Measurements from ENCODE around the gene SERPINE1. TPM values are rescaled to one million over a fixed set of nuclear protein-coding genes. Genes with fewer than 3 reads are reported as not detected.

The SERPINE1 gene
- total RNA-seq, 1 experiment from 2014 or later, result 12.8 TPM

- H3K4me2 ChIP-seq (ENCODE audit: low read length), result peak overlapping the region; percentile 80
- ChIA-PET POLR2A (no interaction called here), RAD21 (ENCODE audit: low non-redundant PET in 1 of 2, low total read pairs in 2 of 2, uncharacterized antibody in 2 of 2, unreplicated experiment in 2 of 2) (interaction anchor here in 1 of 2 experiments (1.2 kb wide), 1 partner anchor 25 kb away, joined by 3 read pairs; no protein-coding TSS in a partner anchor), CTCF (interaction anchor here (0.9 to 1.4 kb wide), 4 partner anchors 24 to 114 kb away, joined by 3 to 5 read pairs (median 4); partner anchors contain the start of gene FIS1)
- TF ChIP-seq CBX3 (IDR thresholded peaks at IDR 0.05; ENCODE audit: low read depth), result no peak
- TF ChIP-seq ZNF274 (IDR thresholded peaks at IDR 0.05; ENCODE audit: low read depth, low read length), result no peak
- TF ChIP-seq RAD21 (IDR thresholded peaks at IDR 0.05; ENCODE audit: low read depth), result no peak
- TF ChIP-seq FOSL1 (IDR thresholded peaks at IDR 0.05; ENCODE audit: low read depth), result no peak
- TF ChIP-seq TCF7L2 (IDR thresholded peaks at IDR 0.05; ENCODE audit: borderline replicate concordance, extremely low read depth, insufficient read depth, insufficient read length), result no peak
- TF ChIP-seq, protein P1, sequence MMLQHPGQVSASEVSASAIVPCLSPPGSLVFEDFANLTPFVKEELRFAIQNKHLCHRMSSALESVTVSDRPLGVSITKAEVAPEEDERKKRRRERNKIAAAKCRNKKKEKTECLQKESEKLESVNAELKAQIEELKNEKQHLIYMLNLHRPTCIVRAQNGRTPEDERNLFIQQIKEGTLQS (IDR thresholded peaks at IDR 0.05), result no peak
- TF ChIP-seq SP1 (IDR thresholded peaks at IDR 0.05; ENCODE audit: low read depth), result no peak
- ATAC-seq, result no peak
- BruUV-seq (replicated peaks), result no TSS peak
- H3K27me3 ChIP-seq (ENCODE audit: insufficient read depth, low read length), result no peaks in the 10 kb centered on the region
- H3K9me2 ChIP-seq (ENCODE audit: insufficient read depth), result no peaks in the 10 kb centered on the region
- no peak for DNase-seq (ENCODE audit: low read depth, low spot score)
- intact Hi-C loops (cut with micrococcal nuclease), result loop anchor here (1.0 kb wide), 1 partner anchor 24 kb away; no protein-coding TSS in a partner anchor
- peak overlapping the region in 1 of 2 experiments; percentile 55; a peak in 3 of 4 replicates for H3K4me3 ChIP-seq (replicated peaks in 1 of 2; ENCODE audit: low read depth in 1 of 2, low read length in 2 of 2)
- no peaks in the 10 kb centered on the region for H3K36me3 ChIP-seq (ENCODE audit: control insufficient read depth in 1 of 2, insufficient read depth in 2 of 2, low read length in 2 of 2)
- no peak overlapping the region for H3K27ac ChIP-seq (ENCODE audit: low read depth, low read length)
- peaks cover 45 to 88% of the 10 kb centered on the region in 2 experiments for H3K4me1 ChIP-seq (ENCODE audit: control insufficient read depth in 1 of 2, insufficient read depth in 2 of 2, low read length in 2 of 2)
- H4K20me1 ChIP-seq (ENCODE audit: insufficient read depth), result no peaks in the 10 kb centered on the region
- H3K9ac ChIP-seq (ENCODE audit: low read length), result peak overlapping the region; percentile 54; the same call in 1 of the 2 replicates
- H3K79me2 ChIP-seq (ENCODE audit: insufficient read depth, low read length), result 0 out of 2 replicates have a peak, but pooled peaks cover 7% of the 10 kb centered on the region
- H3K9me3 ChIP-seq (ENCODE audit: control insufficient read depth in 1 of 2, insufficient read depth in 1 of 2, low read depth in 1 of 2, low read length in 2 of 2), result no peaks in the 10 kb centered on the region
- no peak overlapping the region for H2AFZ ChIP-seq (ENCODE audit: low read depth, low read length, poor library complexity, severe bottlenecking)
Observed at GRCh38 chr7:101168412-101169049, 41.6 kb downstream of the SERPINE1 start.
